ENCODE measurements around the gene VAMP2.

DNA sequence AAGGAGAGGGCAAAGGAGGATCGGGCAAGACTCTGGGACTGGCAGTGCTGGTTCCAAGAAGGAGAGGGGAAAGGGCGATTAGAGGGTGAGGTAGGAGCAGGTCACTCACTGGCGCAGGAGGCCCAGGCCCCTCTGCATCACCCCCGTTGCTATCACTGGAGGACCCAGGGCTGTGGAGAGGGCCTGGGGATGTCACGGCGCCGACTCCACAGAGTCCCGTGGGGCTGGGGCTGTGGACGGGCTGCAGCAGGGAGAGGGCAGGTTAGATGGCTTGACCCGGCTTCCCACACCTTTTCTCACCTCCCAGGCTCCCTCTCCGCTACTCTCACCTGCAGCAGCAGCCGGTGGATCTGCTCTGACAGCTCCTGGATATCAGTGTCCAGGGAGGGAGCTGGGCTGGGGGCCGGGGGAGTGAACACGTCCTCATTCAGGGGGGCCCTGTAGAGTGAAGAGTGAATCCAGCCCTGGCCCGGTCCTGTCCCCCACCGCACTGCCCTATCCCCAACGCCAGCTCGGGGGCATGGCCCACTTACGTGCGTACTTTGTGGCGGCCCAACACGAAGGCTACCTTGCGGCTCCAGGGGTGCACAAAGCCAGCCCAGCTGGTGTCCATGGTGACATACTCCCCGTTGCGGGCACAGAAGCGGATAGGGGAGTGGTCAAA lies 15.5 kb downstream of the VAMP2 start:
- TF ChIP-seq, protein P1, sequence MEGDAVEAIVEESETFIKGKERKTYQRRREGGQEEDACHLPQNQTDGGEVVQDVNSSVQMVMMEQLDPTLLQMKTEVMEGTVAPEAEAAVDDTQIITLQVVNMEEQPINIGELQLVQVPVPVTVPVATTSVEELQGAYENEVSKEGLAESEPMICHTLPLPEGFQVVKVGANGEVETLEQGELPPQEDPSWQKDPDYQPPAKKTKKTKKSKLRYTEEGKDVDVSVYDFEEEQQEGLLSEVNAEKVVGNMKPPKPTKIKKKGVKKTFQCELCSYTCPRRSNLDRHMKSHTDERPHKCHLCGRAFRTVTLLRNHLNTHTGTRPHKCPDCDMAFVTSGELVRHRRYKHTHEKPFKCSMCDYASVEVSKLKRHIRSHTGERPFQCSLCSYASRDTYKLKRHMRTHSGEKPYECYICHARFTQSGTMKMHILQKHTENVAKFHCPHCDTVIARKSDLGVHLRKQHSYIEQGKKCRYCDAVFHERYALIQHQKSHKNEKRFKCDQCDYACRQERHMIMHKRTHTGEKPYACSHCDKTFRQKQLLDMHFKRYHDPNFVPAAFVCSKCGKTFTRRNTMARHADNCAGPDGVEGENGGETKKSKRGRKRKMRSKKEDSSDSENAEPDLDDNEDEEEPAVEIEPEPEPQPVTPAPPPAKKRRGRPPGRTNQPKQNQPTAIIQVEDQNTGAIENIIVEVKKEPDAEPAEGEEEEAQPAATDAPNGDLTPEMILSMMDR (IDR thresholded peaks at IDR 0.05 in 4 of 5, conservative IDR thresholded peaks at IDR 0.05 in 1 of 5) = no peak
- no peak for TF ChIP-seq POLR2A (IDR thresholded peaks at IDR 0.05)
